Measurements from ENCODE around the gene CD40LG.
A peak's percentile ranks its signal among the peaks of the same experiment; 100 is the strongest.

CD40LG gene

DNA sequence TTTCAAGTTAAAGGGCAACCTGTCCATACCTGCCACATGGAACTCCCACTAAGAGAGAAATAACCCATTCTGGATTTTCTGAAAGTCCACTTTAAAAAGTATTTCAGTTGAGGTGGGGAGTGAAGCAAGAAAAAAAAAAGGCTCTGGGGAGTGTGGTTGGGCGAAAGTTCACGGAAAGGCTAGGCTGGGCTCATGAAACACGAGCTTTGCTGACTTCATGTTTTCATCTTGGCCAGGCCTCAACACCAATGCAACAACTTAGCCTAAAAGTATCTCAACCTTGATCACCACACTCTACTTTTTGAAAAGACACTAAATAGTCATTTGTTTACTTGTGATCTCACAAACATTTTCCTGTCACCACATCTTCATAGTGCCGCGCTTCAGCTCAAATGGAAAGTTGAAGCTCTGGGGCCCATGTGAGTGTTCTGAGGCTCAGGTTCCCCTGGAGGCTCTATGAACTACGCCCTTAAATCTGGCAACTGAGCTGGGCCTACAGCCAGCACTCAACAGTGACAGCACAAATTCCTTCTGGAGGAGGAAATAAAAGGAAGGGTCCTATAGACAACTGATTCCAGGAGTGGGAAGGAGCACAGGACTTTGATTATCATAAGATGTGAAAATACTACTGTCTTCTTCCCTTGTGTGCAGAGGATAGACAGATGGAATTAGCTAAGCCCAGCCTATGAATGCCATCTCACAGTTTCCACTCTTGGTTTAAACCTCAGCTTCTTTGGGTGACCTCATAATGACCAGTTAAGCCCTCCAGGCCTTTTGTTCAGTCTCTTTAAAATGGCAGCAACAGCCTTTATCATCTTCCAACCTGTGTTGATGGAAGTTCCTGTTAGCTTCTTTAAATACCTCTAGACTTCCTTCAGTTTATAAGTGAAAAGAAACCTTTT is 5.1 kb downstream of the CD40LG start:
- peak; percentile 30 for DNase-seq

DNA sequence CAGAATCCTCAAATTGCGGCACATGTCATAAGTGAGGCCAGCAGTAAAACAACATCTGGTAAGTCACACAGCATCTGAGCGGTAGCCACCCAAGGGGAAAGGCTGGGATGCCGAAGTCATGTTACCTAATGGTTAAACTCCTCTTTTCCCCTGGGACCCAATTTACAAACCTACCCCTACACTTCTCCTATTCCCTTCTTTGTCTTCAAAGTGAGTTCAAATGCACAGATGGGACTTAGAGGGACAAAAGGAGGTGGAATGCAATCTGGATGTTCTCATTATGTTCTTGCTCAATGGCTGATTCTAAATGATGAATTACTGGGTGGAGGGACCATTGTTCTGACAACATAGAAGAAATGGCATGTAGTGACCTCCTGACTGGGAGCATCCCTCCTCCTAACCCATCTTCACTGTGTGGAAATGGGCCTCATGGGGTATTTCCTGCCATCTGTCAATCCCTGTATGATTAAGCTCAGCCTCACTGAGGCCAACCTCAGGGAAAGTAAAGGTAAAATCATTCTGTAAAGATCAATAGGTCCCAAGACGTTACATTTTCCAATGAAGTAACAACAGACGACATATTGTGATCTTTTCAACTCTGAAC is 8.5 kb downstream of the CD40LG start:
- DNase-seq = no peak

DNA sequence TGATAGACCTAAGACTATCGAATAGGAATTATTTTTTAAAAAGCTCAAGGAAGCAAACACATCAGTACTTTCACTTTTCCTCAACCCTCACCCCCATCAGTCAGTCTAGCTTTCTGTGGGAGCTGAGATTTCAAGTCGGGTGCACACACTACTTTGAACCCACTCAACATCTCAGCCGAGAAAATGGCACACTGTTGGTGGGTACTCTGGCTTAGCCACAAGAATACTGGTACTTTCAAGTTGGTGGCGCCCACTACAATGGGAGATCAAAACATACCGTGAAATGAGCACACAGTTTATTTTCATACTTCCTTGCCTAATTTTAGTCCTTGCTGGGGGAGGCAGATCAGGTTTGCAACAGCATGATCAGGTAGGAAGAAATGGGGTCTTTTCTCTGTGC is 10.2 kb downstream of the CD40LG start:
- DNase-seq = peak; percentile 17

DNA sequence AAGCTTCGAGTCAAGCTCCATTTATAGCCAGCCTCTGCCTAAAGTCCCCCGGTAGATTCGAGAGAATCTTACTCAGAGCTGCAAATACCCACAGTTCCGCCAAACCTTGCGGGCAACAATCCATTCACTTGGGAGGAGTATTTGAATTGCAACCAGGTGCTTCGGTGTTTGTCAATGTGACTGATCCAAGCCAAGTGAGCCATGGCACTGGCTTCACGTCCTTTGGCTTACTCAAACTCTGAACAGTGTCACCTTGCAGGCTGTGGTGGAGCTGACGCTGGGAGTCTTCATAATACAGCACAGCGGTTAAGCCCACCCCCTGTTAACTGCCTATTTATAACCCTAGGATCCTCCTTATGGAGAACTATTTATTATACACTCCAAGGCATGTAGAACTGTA is 11.2 kb downstream of the CD40LG start:
- peak; percentile 17 for DNase-seq

DNA sequence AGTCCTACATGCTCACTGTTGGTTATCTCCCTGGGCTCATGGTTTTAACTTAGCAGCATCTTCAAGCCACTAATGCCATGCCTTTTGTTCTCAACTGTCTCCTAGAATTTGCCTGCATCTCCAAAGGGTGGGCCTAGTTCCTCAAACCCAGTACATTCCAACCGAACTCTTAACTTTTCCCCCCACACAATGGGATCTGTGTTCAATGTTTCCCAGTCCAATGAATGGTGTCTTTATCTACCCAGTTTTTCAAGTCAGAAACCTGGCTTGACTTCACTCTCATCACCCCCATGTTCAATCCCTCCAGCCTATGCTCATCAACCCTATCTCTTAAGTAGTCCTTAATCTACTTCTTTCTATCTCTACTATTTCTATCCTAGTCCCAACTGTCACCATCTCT is 12.9 kb downstream of the CD40LG start:
- DNase-seq = no peak

DNA sequence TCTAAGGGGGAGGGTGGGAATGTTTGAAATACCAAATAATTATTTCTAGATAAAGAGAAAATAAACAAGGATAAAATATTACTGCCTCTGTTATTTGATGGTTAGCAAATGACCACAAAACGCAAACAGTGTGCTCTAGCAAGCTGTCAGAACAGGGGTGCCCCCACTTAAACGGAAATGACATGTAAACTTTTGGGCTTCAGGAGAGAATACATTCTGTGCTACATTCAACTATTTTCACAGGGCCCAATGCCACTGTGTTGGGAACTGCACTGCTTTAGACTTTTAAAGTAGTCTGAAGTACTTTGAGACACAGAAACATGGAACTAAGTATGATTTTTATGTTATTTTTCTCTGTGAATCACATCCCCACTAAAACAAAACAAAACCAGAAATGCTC is 14.1 kb downstream of the CD40LG start:
- DNase-seq = no peak

DNA sequence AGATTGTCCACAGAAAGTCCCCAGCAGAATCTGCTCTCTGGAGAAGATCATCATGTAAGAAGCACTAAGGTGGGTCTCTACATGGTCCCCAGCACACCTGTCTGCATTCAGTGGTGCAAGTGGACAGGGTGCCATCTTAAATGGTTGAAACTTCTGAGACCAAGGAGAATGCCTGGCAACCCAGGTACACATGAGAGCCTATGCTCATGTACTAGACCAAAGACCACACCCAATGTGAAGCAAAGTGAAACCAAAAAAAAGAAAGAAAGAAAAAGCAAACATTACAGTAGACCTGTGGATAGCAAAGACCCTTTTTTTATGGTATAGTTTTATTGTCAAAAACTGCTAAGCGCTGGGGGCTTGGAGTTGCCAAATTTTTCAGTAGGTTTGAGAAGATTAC is 15.0 kb downstream of the CD40LG start:
- no peak for DNase-seq

DNA sequence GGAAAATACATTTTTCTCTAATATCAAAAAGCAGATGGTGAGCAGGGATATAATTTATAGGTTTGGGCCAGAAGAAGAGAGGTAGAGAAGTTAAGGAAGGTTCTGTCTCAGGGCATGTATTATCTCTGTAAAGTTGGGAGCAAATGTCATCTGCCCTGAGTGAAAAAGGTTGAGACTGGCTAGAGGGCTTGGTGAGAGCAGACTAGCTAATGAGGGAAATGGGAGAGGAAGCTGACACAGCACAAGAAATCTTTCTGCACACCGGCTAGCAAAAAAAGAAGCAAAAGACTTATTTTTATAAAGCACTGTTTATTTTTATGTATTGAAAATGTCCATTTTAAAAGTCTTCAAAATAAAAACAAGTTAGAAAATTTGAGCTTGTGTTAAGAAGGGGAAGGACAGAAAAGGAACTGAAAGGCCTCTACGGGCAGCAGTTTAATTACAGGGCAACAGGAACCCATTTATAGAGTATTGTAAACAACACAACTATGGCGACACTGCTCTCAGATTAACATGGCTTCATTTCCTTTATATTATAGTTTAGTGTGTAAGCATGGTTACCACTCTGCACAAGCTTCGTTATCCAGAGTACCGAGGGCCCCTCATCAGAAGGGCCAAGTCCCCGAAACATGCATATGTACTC is 17.4 kb downstream of the CD40LG start:
- no peak for DNase-seq

DNA sequence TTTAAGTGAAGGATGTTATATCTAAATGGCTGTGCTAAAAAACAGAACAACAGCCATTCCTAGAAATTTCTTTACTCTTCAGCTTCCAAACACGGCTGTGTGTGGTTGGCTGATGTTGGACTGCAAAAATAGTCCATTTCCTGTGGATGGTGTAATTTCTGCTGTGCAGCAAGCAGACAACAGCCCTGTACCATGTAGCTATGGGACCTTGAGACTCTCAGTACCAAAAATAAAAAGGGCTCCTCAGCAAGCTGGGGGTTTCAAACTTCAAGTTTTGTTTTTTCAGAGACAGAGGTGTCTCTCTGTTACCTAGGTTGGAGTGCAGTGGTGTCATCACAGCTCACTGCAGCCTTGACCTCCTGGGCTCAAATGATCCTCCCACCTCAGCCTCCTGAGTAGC is 18.1 kb downstream of the CD40LG start:
- DNase-seq = no peak

DNA sequence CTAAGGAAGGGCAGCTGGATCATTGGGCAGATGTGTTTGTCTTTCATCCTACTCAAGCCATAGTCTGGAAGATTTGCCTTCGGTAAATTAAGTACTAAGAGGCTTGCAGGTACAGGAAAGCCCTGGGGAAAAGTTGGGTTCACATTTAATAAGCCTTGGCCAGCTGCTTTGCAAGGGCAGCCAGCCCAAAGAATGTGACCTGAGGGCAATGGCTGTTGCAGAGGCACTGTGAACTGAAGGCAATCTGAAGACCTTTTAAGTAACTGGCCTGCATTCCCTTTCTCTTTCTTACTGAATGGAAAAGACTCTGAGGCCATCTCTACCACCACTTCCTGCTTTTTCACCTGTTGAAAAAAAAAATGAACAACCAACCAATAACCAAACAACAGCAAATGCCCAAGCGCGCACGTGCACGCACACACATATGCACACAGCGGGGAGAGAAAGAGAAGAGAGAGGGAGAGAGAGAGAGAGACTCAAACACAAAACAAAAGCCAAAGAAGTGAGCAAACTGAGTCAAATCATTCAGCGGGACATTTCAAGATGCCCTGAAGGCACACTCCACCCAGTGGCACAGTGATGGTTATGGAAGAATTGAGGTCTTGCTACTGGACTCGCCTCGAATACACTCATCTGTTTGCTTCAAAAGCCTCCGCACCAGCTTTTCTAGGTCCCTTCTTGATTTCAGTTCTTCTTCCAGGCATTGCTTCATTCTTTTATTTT is 19.6 kb downstream of the CD40LG start:
- no peak for DNase-seq

DNA sequence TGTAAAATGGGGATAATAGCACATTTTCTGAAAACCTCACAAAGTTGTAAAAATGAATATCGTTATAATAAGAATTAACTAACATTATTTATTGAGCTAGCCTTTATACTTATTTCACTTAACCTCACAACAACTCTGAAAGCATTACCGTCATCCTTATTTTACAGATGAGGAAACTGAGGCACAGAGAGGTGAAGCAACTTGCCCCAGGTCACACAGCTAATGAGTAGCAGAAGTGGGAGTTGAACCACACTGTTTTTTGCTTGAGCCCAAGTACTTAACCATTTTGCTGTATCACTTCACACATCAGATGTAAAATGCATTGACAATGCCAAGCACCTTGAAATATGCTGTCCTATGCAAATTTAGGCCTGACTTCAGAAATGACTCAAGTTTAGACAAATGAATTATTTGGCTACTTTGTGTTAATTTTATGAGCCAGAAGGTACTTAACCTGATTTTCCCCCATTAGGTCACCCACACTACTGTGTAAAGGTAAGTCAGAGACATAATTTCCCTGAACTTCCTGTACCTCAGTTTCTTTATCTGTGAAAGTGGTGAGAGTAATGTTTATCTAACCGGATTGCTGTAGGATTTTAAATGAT is 23.1 kb downstream of the CD40LG start:
- no peak for DNase-seq

DNA sequence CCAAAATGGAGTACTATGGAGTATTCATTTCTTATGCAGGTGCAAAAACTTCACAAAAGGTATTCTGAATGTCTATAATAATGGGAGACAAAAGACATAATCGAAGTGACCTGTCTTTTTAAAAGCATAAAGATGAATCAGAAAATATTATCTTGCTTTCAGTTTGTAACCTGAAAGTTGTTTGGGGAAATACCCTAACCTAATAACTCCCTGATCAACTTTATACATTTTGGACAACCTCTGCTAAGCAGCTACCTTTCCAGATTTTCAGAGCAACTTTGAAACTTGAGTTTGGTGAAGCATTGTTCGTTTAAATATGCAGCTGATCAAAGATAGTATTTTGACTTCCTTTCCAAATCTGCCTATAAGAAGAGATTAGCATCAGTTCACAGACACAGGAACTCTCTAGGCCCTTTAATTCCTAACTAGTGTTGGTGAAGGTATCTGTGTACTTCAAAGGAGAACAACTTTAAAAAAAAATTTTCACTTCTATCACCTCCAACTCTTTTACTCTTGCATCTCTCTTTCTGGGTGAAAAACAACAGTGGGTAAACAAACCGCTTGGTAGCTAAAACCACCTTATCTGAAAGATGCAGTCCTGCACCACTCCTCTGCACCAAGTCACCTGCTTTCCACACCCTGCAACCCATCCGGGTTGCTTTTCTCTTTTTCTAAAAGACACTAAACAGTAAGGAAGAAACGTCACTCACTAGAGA is 26.5 kb downstream of the CD40LG start:
- DNase-seq = no peak

DNA sequence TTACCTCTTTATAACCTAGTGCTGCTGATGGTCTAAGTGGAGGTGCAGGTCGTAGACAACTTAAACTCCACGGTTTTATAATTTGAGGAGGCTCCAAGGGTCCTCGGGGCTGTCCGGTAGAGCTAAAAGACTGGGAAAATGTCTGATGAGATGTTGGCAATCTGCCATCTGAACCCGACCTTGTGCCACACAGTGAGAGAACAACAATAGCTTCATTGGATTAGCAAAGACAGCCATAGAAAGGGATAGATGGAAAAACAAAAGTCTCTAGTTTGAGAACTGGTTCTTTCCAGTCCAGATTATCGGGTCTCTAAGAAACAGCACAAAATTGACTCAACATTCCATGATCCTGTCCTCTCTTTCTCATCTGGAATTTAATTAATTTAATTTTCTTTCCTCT is 31.6 kb downstream of the CD40LG start:
- no peak for DNase-seq

DNA sequence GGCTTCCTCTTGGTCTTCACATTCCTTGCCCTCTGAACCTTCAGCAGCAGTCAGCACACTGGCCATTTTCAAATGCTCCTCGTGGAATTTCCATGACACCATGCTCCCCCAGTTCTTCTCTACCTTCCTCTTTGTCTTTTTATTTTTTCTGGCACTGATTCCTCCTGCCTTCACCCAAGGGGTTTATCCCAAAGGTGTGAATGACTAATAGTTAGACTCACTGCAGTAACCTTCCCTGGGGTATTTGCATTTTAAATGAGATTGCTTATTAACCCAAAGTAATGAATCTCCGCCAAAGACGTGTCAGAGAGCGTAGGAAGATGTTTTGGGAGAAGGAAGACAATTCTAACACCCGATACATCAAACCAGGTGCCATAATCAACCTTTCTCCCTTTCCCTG is 36.2 kb downstream of the CD40LG start:
- DNase-seq = no peak

DNA sequence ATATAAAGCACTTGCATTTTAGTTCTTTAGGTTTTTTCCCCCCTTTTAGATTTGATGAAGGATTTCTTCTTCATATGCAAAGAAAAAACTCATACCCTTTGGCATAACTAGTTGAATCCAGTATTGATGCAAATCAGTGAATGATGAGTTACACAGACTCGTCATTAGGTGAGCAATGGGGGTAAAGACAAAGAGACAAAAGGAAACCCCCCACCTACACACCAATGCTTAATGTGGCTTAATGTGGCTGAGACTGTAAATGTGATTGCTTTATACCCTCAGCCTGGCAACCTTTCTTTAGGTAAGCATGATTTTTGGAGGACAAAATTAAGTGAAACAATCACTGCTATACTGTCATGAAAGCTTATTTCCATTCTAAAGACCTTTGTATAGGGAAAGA is 39.5 kb downstream of the CD40LG start:
- DNase-seq = peak; percentile 12

DNA sequence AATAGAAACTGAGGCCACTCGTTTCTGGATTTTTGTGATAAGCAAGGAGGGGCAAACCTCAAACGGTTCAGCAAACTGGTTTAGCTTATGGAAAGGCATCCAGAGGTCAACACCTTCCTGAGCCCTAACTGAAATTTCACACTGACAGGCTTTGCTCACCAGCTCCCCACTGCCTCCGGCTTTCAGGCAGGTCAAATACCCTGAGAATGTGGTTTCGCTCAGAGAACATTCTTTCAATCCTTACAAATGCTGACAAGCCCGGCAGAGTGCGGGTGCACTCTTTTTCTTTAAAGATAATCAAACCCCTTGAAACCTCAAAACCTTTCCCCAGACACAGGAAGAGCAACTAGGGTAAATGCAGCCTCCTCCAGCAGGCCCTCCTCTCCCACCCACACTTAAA is 41.5 kb downstream of the CD40LG start:
- no peak for DNase-seq

DNA sequence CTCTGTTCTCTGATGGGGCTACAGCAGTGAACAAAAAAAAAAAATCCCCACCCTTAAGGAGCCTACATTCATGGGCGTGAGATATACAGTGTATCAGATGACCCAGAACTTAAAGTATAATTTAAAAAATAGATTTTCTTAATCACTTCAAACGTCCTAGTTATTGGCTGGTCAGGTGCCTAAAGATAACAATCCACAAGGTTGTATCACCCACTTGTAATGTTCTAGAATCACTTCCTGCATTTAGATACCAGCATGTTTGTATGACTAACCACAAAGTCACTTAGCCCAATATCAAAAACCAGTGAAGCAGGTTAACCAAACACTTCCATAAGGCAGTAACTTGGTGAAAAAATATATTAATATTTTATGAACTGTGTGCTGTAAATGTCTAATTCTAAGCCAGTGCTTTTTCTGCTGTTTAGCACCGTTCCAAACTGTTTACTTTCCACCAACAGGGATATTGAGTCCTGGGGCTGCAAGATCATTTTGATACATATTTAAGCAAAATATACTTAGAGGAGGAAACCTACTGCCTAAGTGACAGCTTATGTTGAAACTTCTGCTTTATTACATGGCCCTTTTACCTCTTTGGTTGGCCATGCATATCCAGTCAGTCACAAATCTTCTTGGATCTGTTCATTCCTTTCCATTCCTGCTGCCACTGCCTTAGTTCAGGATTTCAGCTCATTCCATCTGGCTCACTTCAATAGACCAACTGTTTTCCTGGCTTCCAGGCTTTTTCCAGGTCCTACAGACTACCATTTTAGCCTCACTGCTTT is 43.3 kb downstream of the CD40LG start:
- DNase-seq = no peak

DNA sequence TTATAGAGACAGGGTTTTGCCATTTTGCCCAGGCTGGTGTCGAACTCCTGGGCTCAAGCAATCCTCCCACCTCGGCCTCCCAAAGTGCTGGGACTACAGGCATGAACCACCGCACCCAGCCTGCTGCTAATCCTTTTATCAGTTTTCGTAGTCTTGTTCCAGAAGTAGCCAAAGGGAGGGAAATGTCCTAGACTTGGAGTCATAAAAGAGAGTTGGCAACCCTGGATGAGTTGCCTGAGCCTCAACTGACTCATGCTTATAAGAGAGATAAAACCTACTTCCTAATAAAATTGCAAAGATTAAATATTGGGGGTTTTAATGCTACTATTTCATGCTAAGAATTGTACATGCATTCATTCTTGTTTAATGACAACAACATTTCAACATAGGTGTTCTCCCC is 44.3 kb downstream of the CD40LG start:
- no peak for DNase-seq

DNA sequence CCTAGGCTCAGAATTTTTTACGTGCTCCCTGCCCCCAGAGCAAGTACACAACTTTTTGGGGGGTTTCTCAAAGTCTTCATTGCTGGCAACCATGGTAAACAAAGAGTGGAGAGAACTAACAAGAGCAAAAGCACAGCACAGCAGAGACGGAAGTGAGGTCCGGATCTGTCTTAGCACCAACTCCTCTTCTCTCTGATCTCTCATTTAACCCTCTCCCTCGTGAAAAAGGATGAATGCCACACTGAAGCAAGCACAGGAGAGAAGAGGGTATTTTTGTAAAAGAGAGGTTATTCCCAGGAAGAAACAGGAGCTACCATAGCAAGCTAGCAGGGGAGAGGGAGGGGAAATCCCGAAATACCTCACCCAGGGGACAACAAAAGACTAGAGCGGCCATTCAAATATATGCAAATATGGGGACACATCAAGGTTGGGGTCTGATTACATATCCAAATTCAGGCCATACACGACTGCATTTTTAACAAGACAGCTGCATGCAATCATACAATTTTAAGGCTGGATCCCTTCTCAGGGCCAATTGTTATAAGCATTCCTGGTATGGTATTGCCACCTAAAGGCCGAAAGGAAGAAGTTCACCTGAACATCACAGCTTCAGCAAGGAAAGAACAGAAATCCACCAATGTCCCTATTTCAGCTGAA is 46.6 kb downstream of the CD40LG start:
- no peak for DNase-seq

DNA sequence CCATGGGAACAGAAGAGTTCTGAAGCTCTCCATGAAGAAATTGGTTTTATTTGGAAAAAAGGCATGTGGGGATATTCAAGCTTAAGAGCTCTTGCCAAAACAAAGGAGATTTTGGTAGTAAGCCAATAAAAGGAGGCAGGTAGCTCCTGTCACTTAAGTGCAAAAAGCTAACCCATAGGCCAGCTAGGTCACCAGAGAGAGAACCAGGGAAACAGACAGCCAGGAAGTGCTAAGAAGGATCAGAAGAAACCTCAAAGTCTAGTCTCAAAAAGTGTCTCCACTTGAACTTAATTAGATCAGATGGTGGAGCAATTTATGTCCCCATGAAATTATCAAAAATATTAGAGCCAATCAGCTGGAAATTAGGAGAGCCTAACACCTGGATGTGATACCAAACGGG is 49.2 kb downstream of the CD40LG start:
- no peak for DNase-seq

DNA sequence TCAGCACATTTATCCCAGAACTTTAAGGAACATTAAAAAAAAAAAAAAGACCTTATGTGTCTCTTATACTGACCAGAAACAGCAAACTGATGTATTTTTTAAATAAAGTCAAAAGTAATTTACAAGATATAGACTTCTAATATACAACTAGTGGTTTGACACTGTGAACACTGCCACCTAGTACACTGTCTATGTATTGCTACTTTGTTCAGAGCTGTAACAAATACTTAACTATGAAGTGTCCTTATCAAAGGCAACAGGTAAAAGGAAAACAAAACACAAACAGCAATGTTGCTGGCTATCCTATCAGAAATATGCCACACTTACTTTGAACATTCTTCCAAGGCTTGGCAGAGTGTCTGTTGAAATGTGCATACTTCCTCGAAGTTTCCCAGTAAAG is 60.4 kb downstream of the CD40LG start:
- DNase-seq = no peak

Measured in stimulated activated naive CD4-positive, alpha-beta T cell treated with Interleukin-2 at 50 U/mL for 16 hours (primary cell).